Effector memory CD4-positive, alpha-beta T cell (primary cell): ENCODE results near the gene EIF4H.

Experiments used
- DNase-seq, 3 donors: peaks; one replicate each; pipeline ENCODE4 v3.0.0-alpha.2; 2020
- H3K27ac ChIP-seq: 2 replicates; pipeline ENCODE4 v1.7.0; 2013; ENCODE audit warnings: mild to moderate bottlenecking, low read length, moderate library complexity; ENCODE audit not compliant: insufficient read depth, poor library complexity, severe bottlenecking
- H3K27me3 ChIP-seq: replicated peaks from 2 replicates; pipeline ENCODE4 v1.7.0; 2013; ENCODE audit warnings: mild to moderate bottlenecking, low read length; ENCODE audit not compliant: insufficient read depth, control insufficient read depth, poor library complexity, severe bottlenecking
- H3K36me3 ChIP-seq: 2 replicates; pipeline ENCODE4 v1.7.0; 2013; ENCODE audit warnings: mild to moderate bottlenecking, low read length, moderate library complexity; ENCODE audit not compliant: control insufficient read depth, insufficient read depth
- H3K4me1 ChIP-seq: 2 replicates; pipeline ENCODE4 v1.7.0; 2013; ENCODE audit warnings: low read length, mild to moderate bottlenecking; ENCODE audit not compliant: control insufficient read depth, insufficient read depth, poor library complexity, severe bottlenecking
- H3K4me3 ChIP-seq: 2 replicates; pipeline ENCODE4 v1.7.0; 2013; ENCODE audit warnings: low read length, low read depth, mild to moderate bottlenecking; ENCODE audit not compliant: insufficient read depth, poor library complexity, severe bottlenecking
- H3K9me3 ChIP-seq: 2 replicates; pipeline ENCODE4 v1.7.0; 2013; ENCODE audit warnings: mild to moderate bottlenecking, low read length, moderate library complexity; ENCODE audit not compliant: control insufficient read depth

The EIF4H gene

DNA sequence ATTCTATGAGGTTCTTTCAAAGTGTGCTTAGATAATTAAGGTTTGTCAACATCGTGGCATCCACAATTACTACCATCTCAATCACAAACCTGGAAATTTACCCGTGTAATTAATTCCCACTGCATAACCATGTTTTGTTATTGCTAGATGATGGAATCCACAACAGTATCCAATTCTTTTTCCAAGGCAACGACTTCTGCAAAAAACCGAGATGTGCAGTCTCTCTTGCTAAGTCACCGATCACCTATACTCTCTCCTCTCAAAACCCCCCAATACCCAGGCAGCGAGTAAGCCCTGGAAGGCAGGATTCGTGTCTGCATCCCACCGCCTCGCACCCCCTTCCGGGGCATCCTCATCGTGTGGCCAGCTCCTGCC lies 678 bp upstream of the EIF4H start:
- Histone ChIP-seq H3K27me3 (no peaks in the 10 kb centered on the region), H3K4me3 (peak overlapping the region; percentile 97), H3K27ac (peak overlapping the region; percentile 91), H3K4me1 (peaks cover 35% of the 10 kb centered on the region), H3K9me3 (no peaks in the 10 kb centered on the region), H3K36me3 (peaks cover 3% of the 10 kb centered on the region)
- no peak for DNase-seq

DNA sequence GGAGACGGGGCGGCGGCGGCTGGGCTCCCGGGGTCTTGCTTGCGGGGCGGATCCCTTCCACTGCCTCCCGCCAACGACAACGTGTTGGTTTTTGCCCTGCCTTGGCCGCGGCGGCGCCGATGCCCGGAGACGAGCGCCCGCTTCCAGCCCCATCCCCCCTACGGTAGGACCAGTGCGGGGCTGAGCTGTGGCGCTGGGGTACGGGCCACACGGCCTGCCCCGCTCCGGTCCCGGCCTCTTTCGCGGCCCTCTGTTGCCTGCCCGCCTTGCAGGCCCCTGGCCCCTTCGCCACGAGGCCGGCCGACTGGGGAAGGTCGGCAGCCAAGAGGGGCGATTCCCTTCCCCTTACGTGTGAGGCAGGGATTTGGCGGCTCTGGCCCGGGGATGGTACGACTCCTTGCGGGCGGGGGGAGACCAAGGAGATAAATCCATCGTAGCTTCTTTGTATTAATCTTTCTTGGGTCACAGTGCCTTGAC lies 488 bp downstream of the EIF4H start:
- H3K4me1 ChIP-seq = peaks cover 42% of the 10 kb centered on the region
- H3K27me3 ChIP-seq = no peaks in the 10 kb centered on the region
- DNase-seq = peak in 2 of 3 donors; percentile 19 to 34
- H3K9me3 ChIP-seq = no peaks in the 10 kb centered on the region
- peak overlapping the region; percentile 97 for H3K4me3 ChIP-seq
- H3K36me3 ChIP-seq = peaks cover 8% of the 10 kb centered on the region
- peak overlapping the region; percentile 91 for H3K27ac ChIP-seq

DNA sequence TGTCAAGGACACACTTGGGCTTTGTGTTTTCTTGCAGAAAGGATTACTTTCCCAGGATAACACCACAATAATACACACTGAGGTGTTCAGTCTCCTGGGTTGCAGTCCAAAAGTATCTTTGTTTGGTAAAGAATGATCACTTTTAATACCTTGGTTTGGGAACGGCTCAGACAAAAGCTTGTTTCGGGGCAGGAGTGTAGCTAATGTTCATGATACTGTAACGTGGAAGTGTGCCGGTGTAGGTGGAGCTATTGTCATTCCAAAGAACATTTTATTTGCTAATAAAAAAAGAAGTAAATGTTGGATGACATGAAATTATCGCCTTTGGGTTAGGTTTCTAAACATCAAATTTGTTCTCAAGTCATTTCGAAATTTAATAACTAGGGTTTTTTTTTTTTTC lies 1.2 kb downstream of the EIF4H start:
- Histone ChIP-seq H3K4me3 (peak overlapping the region; percentile 97), H3K9me3 (no peaks in the 10 kb centered on the region), H3K27me3 (no peaks in the 10 kb centered on the region), H3K36me3 (peaks cover 8% of the 10 kb centered on the region), H3K4me1 (peaks cover 44% of the 10 kb centered on the region), H3K27ac (peak overlapping the region; percentile 91)
- DNase-seq = no peak

DNA sequence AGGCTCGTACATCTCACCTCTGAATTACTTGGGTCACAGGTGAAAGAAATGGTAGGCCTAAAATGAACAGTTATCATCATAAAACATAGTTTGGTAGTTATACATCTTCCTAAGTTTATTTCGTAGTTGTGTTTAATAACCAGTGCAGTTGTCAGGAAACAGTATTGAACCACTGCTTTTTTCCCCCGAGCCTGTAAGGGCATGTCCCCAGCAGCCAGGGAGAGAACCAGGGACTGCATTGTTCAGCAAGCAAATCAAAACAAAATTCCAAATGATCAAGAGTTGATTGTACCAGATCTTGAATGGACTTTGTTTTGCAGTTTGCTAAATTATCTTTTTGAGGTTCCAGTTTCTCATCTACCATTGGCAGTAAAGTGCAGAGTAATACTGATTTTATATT lies 2.4 kb downstream of the EIF4H start:
- H3K4me1 ChIP-seq = peaks cover 50% of the 10 kb centered on the region
- H3K9me3 ChIP-seq = no peaks in the 10 kb centered on the region
- no peak overlapping the region for H3K27ac ChIP-seq
- no peaks in the 10 kb centered on the region for H3K27me3 ChIP-seq
- DNase-seq = no peak
- H3K4me3 ChIP-seq = peak overlapping the region; percentile 0
- peaks cover 11% of the 10 kb centered on the region for H3K36me3 ChIP-seq

DNA sequence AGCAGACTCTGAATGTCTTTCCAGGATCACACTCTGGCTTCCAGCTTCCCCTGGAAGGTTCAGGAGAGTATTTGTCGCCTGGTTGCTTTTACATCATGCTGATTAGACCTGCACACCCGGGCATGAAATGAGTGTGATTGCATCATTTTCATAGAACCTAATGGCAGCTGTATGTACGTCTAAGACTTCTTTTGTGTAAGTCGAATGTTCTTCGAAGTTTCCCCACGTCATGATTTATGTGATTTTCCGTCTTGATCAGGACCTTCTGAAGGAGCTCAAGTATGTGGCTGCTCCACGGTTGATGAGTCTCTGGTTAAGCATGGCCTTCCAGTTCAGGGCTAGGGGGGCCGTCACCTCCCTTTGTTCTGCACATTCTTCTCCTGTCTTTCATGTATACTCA lies 4.5 kb downstream of the EIF4H start:
- peaks cover 17% of the 10 kb centered on the region for H3K36me3 ChIP-seq
- H3K4me3 ChIP-seq = no peak overlapping the region
- no peak for DNase-seq
- peaks cover 59% of the 10 kb centered on the region for H3K4me1 ChIP-seq
- no peak overlapping the region for H3K27ac ChIP-seq
- no peaks in the 10 kb centered on the region for H3K27me3 ChIP-seq
- H3K9me3 ChIP-seq = no peaks in the 10 kb centered on the region

DNA sequence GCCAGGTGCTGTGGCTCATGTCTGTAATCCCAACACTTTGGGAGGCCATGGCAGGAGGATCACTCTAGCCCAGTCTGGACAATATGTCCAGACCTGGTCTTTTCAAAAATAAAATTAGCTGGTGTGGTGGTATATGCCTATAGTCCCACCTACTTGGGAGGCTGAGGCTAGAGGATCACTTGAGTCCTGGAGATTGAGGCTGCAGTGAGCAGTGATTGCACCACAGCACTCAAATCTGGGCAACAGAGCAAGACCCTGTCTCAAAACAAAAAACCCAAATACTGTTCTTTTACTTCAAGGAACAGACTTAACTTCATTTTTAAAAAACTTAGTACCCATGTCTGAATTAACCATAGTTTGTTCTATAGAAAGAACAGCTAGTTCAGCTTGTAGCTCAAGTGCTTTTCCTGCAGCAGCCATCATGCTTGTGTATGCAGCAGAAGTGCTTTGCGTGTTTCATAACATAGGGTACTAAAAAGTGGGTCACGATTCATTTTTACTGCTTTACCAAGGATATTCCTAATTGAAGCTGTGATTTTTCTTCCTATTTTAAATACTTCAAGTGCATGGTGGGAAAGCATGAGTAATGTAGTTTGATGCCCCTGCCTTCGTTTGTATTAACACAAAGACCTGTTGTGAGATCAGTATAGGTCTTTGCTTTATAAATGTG lies 5.9 kb downstream of the EIF4H start:
- H3K27ac ChIP-seq = no peak overlapping the region
- peaks cover 14% of the 10 kb centered on the region for H3K36me3 ChIP-seq
- H3K9me3 ChIP-seq = no peaks in the 10 kb centered on the region
- no peak for DNase-seq
- peaks cover 63% of the 10 kb centered on the region for H3K4me1 ChIP-seq
- H3K27me3 ChIP-seq = no peaks in the 10 kb centered on the region
- no peak overlapping the region for H3K4me3 ChIP-seq

DNA sequence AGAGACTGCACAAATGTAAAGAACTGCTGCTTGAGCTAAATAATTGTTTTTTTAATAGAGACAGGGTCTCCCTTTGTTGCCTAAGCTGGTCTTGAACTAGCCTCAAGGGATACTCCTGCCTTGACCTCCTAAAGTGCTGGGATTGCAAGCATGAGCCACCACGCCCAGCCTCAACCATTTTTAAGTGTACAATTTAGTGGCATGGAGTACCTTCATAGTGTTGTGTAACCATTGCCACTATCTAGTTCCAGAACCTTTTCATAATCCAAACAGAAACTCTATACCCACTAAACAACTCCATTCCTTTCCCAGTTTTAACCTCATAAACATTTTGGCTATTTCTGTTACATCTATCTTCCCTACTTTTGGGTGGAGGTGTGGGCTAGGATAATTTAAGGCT lies 6.7 kb downstream of the EIF4H start:
- H3K27me3 ChIP-seq = no peaks in the 10 kb centered on the region
- no peak for DNase-seq
- H3K4me1 ChIP-seq = peaks cover 60% of the 10 kb centered on the region
- peaks cover 14% of the 10 kb centered on the region for H3K36me3 ChIP-seq
- H3K27ac ChIP-seq = no peak overlapping the region
- H3K9me3 ChIP-seq = no peaks in the 10 kb centered on the region
- H3K4me3 ChIP-seq = no peak overlapping the region

DNA sequence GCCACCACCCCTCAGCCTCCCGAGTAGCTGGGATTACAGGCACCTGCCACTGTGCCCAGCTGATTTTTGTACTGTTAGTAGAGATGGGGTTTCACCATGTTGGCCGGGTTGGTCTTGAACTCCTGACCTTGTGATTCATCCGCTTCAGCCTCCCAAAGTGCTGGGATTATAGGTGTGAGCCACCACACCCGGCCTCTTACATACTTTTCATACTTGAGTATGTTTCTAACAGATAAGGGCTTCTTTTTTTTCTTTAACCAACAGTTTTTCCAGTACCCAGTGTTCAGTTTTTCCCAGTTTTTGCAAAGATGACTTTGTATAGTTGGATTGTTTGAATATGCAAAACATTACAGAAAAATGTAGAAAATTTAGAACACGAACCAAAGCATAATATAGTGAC lies 7.7 kb downstream of the EIF4H start:
- no peak for DNase-seq
- Histone ChIP-seq H3K36me3 (peaks cover 15% of the 10 kb centered on the region), H3K9me3 (no peaks in the 10 kb centered on the region), H3K4me1 (peaks cover 52% of the 10 kb centered on the region), H3K27ac (no peak overlapping the region), H3K4me3 (no peak overlapping the region), H3K27me3 (no peaks in the 10 kb centered on the region)

DNA sequence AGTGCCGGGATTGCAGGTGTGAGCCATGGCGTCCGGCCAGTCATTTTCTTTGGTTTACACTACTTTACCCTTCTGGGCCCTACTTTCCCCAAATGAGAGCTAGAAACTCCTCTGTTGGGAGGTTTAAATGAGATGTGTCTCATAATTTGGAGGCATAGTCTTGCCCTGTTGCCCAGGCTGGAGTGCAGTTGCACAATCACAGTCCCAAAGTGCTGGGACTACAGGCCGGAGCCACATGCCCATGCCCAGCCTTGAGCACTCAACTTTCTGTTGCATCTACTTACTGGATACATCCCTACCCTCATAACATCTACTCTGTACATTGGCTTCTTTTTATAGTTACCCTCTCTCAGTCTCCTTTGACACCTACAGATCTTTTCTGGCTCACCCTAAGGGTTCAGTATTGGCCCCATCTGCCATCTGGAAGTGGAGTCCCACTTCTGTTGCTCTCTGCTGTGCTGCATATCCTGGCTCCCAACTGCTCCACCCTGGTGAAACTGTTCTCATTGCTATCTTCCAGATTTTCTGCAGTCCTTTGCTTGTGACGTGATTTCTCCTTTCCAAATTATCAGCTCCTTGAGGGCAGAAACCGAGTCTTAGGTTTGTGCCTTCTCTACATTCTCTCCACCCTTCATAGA lies 8.4 kb downstream of the EIF4H start:
- Histone ChIP-seq H3K4me1 (peaks cover 47% of the 10 kb centered on the region), H3K36me3 (peaks cover 21% of the 10 kb centered on the region), H3K27me3 (no peaks in the 10 kb centered on the region), H3K4me3 (no peak overlapping the region), H3K9me3 (no peaks in the 10 kb centered on the region), H3K27ac (no peak overlapping the region)
- no peak for DNase-seq

DNA sequence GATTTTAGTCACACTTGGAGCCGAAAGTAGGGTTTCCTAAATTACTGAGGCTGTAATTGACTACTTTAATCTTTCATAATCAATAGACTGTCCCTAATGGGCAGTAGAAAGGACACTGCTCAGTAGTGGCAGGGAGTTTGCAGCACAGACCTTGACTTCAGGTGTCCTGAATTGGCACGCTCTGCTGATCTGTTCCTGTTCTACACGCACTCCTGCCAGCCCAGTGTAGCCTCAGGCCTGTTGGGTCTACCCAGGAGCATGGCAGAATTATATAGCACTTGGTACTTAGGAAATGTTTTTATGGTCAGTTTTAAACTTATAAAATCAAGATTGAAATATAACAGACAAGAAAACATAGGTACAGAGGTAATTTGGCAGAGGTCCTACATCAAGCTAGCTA lies 9.0 kb downstream of the EIF4H start:
- H3K4me1 ChIP-seq = peaks cover 41% of the 10 kb centered on the region
- DNase-seq = no peak
- no peak overlapping the region for H3K4me3 ChIP-seq
- H3K27ac ChIP-seq = no peak overlapping the region
- H3K27me3 ChIP-seq = no peaks in the 10 kb centered on the region
- H3K9me3 ChIP-seq = no peaks in the 10 kb centered on the region
- H3K36me3 ChIP-seq = peaks cover 27% of the 10 kb centered on the region
